Measurements from ENCODE around the gene ERCC5.

The ERCC5 gene

GRCh38 chr13:102879793-102880499 is 34.1 kb downstream of the ERCC5 start:
- in situ Hi-C loops (cut with HindIII; ENCODE audit: low sequenced_read_pairs) = no loop called here

DNA sequence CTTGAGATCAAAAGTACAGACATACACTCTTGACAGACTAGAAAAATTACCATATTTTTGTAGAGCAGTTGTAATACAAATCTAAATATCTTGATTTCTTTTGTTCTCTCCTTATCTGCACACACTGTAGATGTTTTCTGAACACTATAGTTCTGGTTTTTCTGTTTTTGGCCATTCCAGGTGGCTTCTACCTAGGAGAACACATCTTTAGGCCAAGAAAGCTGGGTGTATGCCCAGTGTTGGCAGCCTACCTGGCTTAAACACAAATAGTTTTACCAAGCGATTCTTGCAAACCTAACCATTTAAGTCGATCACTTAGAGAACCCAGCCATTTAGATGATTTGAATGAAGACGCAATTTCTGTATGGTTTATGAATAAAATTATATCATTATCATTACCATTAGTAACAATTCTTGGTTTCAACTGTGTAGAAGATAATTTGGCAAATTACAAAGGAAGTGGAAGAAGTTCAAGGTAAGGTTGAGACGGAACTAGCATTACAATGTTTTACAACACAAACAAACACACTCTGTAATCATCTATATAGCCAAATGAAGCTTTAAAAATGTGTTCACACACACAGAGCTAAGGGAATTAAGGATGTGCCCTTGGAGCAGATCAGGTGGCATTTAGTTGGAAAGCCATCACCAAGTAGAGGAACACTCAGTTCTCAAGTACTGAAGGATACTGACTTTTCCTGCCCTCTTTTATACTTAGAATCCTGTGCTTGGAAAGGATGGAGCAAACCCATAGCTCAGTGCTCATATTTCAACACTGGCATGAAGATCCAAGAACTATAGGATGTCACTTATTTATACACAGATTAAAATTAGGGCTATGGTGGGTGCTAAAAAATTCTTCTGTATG is 36.2 kb downstream of the ERCC5 start:
- in situ Hi-C loops (cut with HindIII; ENCODE audit: low sequenced_read_pairs) = no loop called here

DNA sequence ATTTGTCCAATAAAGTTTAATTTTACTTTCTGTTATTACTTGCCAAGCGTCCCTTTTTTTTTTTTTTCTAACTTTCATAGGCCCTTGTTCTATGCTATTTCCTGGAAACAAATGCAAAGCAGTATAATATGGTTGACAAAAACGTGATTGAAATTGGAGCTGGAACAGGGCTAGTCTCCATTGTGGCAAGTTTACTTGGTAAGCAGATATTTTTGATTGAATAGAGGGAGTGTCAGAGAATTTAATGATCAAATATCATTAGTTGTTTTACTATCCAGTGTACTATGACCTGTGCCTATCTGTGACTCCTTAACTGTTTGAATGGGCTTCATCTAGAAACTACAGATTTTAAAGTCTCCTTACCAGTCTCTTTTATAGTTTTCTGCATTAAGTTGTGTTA is 46.7 kb downstream of the ERCC5 start:
- in situ Hi-C loops (cut with HindIII; ENCODE audit: low sequenced_read_pairs) = no loop called here

GRCh38 chr13:102897371-102898138 is 51.7 kb downstream of the ERCC5 start:
- in situ Hi-C loops (cut with HindIII; ENCODE audit: low sequenced_read_pairs) = loop anchor here (5.0 kb wide), 1 partner anchor 65 kb away; no protein-coding TSS in a partner anchor

DNA sequence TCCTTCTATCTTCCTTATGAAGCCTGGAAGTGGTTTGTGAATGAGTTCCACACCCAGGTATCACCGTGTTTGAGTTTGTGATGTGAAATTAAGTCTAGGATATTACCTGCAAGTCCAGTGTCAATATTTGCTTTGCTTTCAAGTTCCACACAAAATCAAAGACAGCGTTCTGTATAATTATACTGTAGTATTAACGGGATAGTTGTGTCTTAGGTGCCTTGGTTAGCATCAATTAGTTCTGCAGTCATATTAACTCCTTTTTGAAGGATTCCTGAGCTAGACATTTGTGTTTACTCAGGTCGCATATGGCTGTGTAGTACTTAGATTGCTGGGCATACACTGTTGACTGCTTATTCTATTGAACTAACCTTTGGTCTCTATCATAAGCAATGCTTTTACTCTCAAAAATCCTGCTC is 54.4 kb downstream of the ERCC5 start:
- in situ Hi-C loops (cut with HindIII; ENCODE audit: low sequenced_read_pairs) = no loop called here

- in situ Hi-C loops (cut with HindIII; ENCODE audit: low sequenced_read_pairs) = no loop called here
These were observed 55.2 kb downstream of the ERCC5 start for GRCh38 chr13:102901056-102901455.

GRCh38 chr13:102901615-102902305 is 55.9 kb downstream of the ERCC5 start:
- in situ Hi-C loops (cut with HindIII; ENCODE audit: low sequenced_read_pairs) = no loop called here

- in situ Hi-C loops (cut with HindIII; ENCODE audit: low sequenced_read_pairs) = no loop called here
These were observed 57.0 kb downstream of the ERCC5 start for GRCh38 chr13:102902789-102903347.

DNA sequence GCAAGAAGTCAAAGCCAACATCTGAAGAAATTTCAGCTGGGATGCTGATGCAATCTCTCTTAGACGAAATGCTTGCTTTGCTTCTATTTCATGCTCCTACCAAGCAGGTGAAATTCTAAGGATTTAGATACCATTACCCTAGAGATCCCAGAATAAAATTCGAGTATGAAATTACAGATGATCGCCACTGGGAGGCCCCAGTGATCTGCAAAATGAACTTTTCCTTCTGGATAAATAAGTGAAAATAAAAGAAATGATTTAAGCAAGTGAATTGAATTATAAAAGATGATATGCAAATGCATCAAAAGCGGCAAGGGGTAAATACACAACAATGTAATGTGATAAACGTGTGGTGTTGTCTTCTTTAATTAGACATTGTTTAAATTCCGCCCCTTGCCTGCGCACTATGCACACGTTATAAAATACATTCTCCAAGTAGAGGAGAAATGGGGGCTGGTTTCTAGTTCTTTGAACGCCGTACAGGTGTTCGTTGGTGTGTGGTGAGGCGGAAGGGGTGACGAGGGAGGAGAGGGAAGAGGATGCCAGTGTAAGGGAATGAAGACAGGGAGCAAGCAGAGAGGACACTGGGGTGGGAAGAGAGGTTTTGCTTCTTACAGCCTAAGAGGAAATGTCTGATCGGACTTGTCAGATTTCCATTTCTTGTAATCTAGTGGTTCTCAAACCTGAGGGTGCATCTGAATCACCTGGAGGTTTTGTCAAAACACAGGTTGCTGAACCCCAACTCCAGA is 58.0 kb downstream of the ERCC5 start:
- in situ Hi-C loops (cut with HindIII; ENCODE audit: low sequenced_read_pairs) = no loop called here

DNA sequence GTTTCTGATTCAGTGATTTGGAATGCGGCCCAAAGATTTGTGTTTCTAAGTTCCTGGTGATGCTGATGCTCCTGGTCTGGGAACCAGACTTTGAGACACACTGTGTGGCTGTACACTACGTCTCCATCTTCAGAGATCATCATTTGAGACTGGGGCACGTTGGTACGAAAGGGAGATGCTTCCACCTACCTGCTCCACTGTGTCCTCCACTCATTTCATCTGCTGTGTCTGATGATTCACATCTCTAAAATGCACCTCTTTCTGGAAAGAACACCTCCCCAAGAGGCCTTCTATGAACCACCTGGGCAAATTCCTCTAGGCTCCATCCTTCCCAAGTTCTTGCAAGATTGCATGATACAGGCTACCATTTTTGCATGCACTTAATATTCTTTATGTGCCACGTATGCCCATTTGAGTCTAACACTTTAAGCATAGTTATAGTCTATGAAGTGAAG is 58.6 kb downstream of the ERCC5 start:
- in situ Hi-C loops (cut with HindIII; ENCODE audit: low sequenced_read_pairs) = no loop called here

DNA sequence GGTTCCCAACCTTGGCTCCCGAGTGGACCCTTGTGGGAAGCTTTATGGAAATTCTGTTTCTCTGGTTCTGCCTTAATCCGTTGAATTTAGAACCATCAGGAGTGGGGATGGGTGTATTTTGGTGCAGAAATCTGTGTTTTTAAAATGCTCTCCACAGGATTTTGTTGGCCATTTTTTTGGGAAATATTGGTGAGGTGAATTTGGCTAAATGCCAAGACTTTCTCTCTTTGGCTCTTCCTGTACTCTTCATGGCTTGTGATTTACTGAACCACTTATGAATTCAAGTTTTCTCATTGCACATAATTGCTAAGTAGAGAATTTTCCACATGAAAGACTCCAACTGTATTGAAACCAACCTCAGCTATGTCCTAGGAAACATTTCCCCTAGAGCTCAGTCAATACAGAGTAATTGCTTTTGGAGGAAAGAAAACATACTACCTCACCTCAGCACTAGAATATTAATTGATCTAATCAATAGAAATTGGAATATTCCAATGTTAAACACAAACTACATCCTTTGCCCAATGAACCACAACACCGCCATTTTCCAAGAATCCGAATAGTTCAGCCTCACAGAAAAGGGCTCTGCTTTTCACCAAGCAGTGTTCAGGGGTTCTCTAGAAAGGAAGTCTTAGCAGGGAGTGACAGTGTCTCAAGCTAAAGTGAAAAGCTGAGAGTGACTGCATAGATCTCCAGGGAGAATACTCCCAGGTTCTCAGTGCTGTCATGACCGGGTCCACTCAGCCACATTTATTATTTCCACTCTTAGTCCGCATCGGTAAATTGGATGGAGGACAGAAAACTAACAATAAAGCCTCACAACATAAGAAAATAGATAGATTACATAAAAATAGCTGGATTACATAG is 60.3 kb downstream of the ERCC5 start:
- in situ Hi-C loops (cut with HindIII; ENCODE audit: low sequenced_read_pairs) = no loop called here

- in situ Hi-C loops (cut with HindIII; ENCODE audit: low sequenced_read_pairs) = no loop called here
These were observed 61.4 kb downstream of the ERCC5 start for GRCh38 chr13:102907016-102907756.

- in situ Hi-C loops (cut with HindIII; ENCODE audit: low sequenced_read_pairs) = no loop called here
These were observed 62.2 kb downstream of the ERCC5 start for GRCh38 chr13:102907886-102908515.

DNA sequence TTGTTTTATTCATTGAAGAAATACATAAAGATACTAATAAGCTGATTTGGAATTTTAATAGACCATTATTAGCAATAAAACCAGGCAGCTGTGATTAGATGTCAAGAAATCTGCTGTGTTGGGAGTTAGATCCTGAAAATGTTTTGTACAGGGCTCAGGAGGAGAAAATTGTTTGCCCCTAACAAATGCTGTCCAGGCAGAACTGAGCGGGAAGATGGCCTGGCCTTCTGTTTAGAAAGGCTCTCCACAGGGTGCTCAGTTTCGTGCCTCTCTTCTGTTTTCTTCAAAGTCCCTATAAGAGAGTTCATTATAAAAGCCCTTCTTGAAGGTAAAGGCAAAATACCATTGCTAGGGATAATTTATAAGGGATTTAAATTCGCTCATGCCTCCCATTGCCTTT is 64.1 kb downstream of the ERCC5 start:
- in situ Hi-C loops (cut with HindIII; ENCODE audit: low sequenced_read_pairs) = no loop called here

- in situ Hi-C loops (cut with HindIII; ENCODE audit: low sequenced_read_pairs) = no loop called here
These were observed 65.5 kb downstream of the ERCC5 start for GRCh38 chr13:102911336-102911735.

DNA sequence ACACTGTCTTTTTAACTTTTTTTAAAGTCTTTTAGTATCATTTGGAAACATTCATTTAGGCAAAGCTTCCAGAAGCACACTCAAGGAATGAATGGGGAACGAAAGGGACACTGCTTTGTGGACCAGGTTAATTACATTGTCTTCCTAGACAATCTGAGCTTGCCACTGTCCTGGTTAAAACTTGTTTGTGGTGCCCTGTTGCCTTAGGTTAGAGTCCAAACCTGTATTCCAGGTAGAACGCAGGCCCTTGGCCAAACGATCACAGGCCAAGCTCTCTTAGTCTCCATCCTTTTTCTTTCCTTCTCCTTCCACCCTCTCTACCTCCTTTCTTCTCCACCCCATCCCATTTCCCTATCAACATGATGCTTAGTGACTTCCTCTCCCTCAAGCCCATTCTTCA is 66.8 kb downstream of the ERCC5 start:
- in situ Hi-C loops (cut with HindIII; ENCODE audit: low sequenced_read_pairs) = no loop called here

DNA sequence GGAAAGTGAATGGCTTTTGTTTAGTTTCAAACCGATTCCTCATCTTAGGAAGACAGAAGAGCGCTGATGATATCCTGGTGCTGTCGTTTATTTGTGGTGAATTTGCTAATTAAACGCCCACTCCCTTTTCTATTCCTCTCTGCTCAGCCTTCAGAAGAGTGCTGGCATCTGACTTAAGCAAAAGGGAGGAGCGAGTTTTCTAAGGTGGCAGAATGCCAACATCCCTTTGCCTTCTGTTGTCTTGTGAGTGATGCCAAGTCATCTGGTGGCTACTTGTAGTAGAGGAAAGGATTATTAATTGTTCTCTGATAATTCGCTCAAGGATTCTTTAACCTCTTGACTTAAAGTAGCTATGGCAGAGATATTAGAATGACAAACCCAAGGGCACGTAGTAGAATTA is 68.1 kb downstream of the ERCC5 start:
- in situ Hi-C loops (cut with HindIII; ENCODE audit: low sequenced_read_pairs) = no loop called here
